NCI-H128 (cell line): ENCODE results near the gene KRT75.
A peak's percentile ranks its signal among the peaks of the same experiment; 100 is the strongest.

Experiments used
- DNase-seq: peaks from one replicate; lab custom pipeline; 2025; ENCODE audit not compliant: unreplicated experiment; lab: John Stamatoyannopoulos, UW

KRT75 gene

DNA sequence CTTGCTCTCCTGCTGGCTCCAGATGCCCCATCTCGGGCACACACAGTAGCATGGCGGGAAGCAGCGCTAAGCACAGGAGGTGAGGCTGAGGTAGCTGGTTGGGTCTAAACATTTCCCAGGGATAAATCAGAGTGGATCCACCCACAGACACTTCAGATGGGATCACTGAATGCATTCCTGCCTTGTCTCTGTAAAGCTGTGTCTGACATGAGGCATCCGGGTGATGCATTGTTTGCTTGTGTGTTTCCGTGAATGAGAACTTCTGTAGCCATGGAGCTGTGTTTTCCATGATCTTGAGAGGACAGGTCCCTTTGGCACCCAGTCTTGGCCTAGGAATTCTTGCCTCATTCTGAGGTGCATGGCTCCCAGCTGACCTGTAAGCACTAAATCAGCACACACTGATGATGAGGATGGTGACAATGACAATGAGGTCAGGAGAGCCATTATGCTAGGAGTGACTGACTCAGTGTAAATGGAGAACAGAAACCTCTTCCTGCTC, 6.7 kb upstream of the KRT75 start:
- no peak for DNase-seq

DNA sequence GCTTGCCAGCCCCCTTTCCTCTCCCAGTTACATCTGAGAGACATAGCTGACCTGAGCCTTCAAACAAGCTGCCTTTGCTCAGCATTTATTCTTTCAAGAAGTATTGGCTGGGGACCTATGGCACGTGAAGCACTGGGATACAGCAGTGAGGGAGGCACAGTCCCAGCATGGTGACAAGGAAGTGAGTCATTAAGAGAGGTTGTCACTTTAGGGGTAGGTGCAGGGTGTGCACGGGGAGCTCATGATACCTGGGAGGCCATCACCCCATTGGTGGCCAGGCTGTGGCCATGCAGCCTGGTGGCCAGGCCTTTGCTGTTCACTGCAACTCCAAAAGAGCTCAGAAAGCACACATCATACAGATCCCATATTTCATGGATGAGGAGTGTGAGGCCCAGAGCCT, 5.7 kb upstream of the KRT75 start:
- no peak for DNase-seq

DNA sequence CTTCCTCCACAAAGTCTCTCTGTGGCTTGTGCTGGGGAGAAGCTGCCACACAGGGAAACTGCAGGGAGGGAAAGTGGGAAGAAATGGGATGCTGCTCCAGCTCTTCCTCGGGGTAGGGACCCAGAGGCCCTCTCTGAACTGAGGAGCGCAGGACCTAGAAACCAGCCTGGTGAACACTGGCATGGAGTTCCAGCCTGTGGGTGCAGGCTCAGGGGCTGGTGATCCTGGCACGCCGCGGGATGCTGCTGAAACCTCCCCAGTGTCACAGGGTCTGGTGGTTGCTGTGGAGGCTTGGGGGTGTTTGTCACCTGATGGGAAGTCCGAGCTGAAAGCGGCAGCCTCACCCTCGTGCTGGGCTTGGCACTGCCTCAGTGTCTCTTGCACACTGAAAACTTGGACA, 5.2 kb upstream of the KRT75 start:
- no peak for DNase-seq

DNA sequence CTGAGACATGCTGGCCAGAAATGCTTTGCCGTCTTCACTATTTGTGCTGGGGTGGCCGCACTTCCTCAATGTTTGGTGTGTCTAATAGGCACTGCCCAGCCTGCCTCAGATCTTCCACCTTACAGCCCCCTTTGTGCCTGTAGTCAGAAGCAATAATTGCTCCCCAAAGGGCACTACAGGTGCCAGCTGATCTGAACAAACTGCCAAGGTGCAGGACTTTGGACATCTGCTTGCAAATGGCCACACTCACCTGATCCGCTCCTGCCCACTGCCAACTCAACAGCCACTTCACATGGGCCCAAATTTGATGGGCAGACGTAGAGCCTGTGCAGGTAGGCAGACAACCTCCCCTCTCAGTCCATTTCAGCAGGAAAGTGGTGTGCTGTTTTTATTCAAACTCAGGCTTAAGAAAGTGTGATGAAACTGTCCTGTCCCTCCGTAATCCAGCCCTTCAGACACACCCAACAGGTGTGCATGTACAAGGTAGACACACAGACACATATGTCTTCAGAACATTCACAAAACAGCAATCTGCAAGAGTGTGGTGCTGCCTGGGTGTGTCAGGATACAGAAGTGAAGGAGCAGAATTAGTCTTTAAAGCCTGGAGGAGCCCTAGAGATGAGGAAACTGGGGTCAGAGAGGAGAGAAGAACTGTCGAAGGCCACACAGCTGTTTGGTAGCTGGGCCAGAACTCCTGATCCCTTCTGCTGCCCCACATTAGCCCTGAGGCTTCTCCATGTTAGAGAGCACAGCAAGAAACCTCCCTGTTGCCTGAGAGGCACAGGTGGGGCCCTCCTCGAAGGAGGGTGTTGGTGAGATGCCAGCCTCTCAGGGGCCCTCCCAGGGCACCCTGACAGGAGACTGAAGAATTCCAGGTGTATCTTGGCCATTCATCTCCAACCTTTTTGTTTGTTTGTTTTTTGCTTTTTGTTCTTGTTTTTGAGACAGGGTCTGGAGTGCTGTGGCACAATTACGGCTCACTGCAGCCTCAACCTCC, 4.4 kb upstream of the KRT75 start:
- no peak for DNase-seq

DNA sequence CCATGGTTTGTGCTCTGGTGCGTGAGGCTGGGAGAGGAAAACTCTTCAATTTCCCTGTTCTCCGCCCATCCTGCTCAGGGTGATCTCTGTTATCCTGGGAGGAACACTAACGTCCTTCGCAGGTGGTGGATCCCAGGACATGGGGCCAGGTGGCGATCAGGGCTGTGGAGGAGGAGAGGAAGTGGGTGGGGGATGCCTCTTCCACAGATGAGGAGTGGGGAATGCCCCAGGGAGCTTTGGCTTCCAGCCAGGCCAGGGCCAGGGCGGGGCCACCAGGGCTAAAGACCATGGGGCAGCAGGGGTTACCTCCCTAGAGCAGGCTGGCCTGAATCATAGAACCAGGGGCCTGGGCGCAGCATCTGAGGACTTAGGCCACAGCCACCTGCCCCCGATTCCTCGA, 3.3 kb upstream of the KRT75 start:
- no peak for DNase-seq

DNA sequence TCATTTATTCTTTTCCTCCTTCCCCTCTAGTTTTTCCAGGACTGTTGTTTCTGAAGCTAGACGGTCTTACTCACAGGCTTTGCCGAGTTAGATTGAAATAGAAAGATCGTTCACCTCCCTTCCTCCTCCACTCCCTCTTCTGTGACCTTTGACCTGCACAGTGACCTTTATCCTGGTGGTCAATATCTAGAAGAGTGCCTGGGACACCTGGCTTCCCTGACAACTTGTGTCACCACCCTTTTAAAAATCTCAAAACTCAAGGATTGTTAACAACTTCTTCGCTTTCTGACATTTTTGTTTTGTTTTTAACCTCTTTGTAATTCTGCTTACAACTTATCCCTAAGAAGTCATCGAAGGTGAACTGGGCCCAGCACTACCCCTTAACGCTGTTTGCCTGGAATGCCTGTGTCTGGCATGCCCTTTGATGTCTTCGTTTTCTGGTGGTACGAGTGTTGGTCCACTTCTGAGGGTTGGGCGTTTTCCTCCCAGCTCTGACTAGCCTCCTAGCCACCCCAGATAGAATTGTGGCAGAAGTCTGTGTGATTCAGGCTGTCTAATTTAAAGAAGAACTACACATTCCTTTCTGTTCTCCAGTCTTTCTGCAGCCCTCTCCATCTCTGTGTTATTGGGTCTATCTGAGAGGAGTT, 2.8 kb upstream of the KRT75 start:
- no peak for DNase-seq

DNA sequence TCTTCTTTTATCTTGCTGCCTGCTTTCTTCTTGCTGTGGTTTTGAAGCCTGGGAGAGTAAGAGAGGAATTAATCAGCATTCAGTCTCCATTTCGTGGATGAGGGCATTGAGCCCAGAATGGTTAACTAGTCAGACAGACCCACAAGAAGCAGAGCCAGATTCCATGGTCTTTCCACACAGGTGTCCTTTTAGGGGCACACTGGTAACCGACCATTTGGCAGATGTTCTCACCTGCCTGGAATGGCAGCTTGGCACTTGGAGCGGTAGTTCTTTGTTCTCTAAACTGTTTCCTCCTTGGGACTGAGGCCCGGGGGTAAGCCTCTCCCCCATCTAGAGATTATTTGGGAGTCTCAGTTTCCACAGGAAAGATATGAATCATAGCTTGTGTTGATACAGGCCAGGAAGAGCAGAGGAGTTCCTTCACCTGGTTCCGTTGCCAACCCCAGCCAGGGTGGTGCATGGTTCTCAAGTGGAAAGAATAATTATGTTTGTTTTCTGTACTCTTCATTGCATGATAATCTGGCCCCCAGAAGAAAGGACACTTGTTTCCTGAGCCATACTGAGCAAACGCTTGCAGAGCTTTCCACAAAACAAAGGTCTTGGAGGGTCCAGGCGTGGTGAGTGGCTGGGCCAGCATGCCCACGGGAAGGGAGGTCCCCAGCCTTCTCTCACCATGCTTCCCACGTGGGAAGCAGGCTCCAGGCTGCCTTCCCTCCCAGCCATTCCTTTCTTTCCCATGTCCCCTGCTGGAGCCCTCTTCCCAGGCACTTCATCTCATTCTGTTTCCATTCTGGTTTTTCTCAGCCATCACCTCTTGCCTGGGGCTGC, 2.0 kb upstream of the KRT75 start:
- DNase-seq = no peak

DNA sequence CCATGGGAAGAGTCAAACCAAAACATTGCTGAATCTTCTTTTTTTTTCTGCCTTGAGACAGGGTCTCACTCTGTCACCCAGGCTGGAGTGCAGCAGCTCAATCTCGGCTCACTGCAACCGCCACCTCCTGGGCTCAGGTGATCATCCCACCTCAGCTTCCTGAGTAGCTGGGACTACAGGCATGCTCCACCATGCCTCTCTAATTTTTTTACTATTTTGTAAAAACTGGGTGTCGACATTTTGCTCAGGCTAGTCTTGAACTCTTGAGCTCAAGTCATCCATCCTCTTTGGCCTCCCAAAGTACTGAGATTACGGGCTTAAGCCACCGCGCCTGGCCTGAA, 1.5 kb upstream of the KRT75 start:
- no peak for DNase-seq

DNA sequence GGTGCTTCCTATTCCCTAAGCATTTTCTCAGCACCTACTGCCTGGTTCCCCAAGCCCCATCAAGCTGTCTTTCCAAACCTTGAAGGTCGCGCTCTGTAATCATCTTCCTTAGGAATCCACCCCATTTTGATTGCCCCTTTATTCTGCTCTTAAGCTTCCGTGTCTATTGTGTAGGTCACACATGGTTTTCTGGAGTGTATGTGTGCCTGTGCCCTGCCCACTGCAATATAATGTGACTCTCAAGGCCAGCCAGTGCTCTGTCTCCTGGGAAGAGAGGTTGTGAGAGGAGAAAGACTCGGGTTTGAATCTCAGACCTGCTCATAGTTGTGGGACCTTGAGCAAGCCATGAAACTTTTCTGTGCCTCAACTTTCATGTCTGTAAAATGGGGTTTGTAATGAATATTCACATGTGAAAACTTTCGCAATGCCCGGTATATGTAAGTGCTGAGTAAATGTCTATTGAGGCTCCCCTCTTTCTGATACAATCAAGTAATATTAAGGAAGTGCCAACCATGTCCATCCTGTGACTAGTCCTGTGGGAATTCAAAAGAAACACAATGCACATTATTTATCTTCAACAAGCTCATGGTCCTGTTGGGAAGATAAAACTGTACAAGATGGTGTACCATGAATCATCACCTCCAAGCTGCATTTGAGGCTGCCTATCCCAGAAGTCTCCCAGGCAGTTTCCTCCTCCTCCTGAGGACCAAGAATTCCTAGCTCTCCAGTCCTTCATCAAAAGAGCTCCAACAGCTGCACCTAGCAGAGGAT, 774 bp upstream of the KRT75 start:
- no peak for DNase-seq

DNA sequence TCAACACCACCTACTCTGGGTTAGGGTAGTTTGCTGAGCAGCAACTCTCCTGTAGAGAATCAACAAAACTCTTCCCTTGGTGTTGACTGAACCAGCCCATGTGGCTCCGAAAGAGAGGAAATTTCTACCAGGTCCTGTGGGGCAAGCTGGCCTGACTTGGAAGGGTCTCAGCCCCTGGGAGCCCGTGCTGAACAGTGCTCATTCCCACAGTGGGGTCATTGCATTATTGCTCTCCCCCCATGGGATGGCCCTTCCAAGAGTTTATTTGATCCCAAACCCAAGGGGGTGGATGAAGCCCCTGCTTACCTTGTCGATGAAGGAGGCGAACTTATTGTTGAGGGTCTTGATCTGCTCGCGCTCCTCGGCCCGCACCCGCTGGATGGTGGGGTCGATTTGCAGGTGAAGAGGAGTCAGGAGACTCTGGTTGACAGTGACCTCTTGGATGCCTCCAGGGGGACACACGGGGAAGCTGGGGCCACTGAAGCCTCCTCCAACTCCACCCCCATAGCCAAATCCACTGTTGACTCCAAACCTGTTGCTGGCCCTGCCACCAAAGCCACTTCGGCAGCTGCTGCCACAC, 580 bp downstream of the KRT75 start:
- no peak for DNase-seq

DNA sequence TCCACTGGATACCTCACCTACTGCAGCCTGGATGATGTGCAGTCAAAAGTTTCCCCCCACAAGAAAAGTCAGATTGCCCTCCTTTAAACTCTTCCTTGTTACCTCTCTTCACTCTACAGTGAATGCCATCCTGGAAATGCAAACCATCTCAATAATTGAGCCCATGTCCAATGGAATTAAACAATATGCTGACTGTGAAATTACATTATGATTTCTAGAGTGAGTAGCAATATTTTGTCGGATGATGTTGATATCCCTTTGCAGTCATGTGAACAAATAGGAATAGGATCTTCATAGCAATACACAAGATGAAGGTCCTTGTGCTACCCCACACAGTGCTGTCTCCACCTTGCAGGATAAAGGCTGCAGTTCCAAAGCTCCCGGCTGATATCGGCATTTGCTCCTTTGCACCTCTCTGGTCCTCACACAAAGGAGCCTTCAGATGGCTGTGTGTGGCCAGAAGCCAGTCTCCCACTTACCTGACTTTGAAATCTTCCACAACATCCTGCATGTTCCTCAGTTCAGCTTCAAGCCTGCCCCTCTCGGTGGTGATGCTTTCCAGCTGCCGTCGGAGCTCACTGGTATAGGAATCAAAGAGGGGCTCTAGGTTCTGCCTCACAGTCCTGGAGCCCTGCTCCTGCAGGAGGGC, 1.5 kb downstream of the KRT75 start:
- no peak for DNase-seq

DNA sequence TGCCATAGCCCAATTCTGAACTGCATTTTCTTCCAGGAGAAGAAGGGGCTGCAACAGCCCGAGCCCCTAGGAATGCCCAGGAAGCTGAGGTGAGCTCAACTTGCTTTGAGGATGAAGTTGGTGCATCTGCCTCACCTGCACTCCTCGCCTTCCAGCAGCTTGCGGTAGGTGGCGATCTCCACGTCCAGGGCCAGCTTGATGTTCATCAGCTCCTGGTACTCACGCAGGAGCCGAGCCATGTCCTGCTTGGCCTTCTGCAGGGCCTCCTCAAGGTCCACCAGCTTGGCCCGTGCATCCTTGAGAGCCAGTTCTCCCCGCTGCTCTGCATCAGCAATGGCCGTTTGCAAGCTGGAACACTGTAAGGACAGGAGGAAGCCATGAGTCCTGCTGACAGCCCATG, 6.0 kb downstream of the KRT75 start:
- no peak for DNase-seq

DNA sequence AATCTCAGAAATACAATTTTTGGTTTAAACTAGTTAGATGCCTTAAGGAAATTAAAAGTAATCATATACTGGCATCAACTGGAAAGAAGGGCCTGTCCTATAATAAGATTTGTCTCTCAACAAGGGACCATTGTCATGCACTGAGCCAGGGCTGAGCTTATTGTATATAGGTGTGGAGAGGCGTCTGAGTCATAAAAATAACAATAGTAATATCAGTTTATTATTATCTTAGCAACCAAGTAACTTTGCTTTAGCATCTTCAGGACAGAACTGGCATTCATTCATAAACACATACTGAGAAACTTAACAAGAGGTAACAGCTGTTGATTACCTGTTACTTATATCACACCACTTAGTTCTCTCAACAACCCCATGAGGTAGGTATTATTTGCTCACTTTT, 7.1 kb downstream of the KRT75 start:
- DNase-seq = no peak

DNA sequence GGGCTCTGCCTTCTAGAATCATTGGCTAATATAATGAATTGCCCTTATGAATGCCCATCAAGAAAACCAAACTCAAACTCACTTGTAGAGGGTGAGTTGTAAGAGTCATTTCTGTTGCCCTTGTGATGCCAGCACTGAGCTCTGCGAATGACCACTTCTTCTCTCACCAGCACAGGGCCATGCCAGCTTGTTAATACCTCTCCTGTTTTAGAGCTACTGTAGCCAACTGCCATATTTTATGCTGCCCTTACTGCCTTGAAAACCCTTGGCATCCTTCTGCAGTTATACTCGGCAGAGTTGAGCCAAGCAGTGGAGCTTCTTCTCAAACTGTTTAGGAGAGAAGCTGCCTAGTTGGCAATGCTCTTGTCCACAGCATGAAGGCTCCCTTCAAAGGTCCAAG, 8.1 kb downstream of the KRT75 start:
- DNase-seq = no peak

DNA sequence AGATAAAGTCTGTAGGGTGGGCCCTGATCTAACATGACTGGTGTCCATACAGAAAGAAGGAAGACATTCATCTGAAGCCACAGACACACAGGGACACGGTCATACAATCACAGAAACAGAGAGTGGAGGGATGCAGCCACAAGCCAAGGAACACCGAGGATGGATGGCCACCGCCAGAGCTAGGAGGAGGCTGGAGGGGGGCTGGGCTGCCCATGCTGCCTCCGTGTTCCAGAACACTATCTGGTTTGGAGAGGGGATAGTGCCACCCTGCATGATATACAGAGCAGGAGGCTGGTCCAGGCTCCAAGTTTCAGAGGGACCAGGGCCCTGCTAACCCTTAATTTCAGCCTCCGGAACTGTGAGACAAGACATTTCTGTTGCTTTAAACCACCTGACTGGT, 8.7 kb downstream of the KRT75 start:
- DNase-seq = no peak

DNA sequence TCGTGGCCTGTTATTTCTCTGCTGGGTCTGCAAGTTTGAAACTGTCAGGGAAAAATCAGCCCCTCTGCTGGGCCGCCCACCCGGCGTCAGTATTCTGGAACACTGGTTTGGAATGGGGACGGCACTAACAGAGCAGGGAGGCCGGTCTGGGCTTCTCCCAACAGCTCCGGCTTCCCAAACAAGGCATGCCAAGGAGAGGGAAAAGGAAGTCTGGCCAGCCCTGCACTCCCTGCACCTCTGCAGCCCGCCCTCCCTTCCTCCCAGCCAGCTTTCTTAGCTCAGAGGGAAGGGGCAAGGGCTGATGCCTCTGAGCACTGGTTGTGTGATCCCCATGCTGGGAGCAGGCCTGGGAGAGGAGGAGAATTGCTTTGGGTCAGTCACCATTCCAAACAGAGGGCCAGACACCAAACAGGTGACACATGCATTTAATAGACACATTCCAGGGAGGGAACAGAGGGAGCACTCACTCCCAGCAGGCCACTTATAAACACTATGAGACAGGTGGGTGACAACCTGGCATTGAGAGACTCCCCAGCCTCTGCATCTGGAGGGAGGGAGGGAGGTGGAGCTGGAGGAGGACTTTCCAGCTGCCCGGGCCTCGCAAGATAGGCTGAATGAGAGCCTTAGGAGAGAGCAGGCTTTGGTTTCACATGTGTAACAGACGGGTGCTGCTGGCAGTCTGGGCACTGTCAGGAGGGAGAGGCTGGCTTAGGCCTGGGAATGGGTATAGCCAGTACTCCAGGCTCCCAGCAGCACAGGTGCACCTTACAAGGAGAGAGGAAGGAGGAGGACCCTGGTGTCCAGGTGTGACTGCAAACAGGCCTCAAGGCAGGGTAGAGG, 10.3 kb downstream of the KRT75 start:
- DNase-seq = peak; percentile 8

DNA sequence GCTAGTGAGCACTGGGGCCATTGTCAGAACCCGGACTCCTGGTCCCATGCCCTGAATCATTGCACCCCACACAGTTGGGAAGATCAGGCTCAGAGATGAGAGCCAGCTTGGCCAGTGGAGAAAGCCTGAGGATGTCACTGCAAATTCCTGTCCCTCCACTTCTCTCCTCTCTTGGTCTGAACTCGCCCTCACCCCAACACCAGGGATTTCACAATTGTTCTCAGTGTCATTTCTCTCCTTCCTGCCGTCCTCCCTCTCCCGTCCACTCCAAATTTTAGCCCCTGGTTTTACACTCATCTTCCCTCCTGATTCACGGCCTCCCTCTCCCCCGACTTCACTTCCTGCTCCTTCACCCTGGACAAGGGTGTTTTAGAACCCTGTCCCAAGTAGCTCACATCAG, 11.1 kb downstream of the KRT75 start:
- no peak for DNase-seq

DNA sequence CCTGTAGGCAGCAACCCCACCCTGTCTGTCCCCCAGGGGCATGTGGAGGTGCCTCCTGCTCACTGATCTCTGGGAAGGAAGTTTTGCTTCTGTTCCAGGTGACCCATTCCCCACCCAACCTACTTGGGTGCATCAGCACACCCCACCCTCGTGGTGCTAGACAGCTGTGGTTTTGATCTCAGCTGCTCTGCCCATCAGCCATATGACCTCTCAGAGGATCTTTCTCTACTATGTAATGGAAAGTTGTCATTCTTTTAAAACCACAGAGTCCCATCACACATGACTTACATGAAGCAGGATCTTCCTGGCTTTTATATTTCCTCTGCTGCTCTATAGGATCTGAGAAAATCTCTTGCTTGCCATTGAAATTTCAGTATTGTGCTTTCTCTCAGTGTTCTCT, 14.5 kb downstream of the KRT75 start:
- DNase-seq = no peak

DNA sequence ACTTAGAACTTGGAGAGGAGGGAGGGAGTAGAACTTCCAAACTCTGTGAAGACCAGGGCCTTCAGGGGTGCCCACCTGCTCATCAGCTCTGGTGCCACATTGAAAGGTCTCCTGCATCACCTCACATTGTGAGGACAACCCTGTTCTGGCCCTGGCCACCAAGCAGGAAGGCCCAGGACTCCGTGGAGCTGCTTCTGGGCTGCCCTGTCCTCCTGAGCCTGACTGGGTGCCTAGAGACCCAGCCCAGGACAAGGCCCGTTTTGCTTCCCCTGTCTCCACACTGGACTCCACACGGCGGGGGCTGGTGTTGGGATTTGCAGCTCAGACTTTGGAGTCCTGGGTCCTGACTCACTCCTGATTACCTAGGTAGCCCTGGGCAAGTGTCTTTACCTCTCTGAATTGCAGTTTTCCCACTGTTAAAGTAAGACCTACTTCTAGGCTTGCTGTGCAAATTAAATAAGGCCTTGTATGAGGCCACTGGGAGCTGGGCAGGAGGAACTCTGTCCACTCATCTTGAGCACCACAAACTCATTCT, 15.5 kb downstream of the KRT75 start:
- no peak for DNase-seq
